HepG2 (cell line): ENCODE data around the gene BICRAL. TPM values are rescaled to one million over a fixed set of nuclear protein-coding genes. Genes with fewer than 3 reads are reported as not detected.

Experiments
- FLYWCH1 ChIP-seq: sonication (generic); formaldehyde crosslinking; IDR thresholded peaks from 2 replicates; pipeline ENCODE4 v1.8.1; 2023; ENCODE audit warnings: mild to moderate bottlenecking, missing genetic modification reagents
- JARID2 ChIP-seq: sonication (generic); formaldehyde crosslinking; IDR thresholded peaks from 2 replicates; pipeline ENCODE4 v1.8.1; 2023; ENCODE audit warnings: missing genetic modification reagents, inconsistent platforms; ENCODE audit not compliant: insufficient replicate concordance
- JUNB ChIP-seq: sonication (generic); formaldehyde crosslinking; IDR thresholded peaks from 2 replicates; pipeline ENCODE4 v1.8.0; 2022; ENCODE audit warnings: missing genetic modification reagents, mild to moderate bottlenecking, borderline replicate concordance
- MAFF ChIP-seq: IDR thresholded peaks from 2 replicates; pipeline ENCODE4 v1.6.1; 2011; ENCODE audit warnings: low read depth, low read length, improper control_type of control experiment
- MATR3 ChIP-seq: sonication (generic); formaldehyde crosslinking; IDR thresholded peaks from 2 replicates; pipeline ENCODE4 v1.4.0; 2020; ENCODE audit warnings: missing genetic modification reagents
- MED1 ChIP-seq: sonication (generic); formaldehyde crosslinking; IDR thresholded peaks from 2 replicates; pipeline ENCODE4 v1.4.0; 2020; ENCODE audit warnings: missing genetic modification reagents
- MEIS2 ChIP-seq: sonication (generic); formaldehyde crosslinking; IDR thresholded peaks from 2 replicates; pipeline ENCODE4 v1.9.0; 2021; ENCODE audit warnings: mild to moderate bottlenecking, missing genetic modification reagents
- NPAS2 ChIP-seq: sonication (generic); formaldehyde crosslinking; IDR thresholded peaks from 2 replicates; pipeline ENCODE4 v1.8.0; 2022; ENCODE audit warnings: mild to moderate bottlenecking, missing genetic modification reagents, borderline replicate concordance
- NRL ChIP-seq: sonication (generic); formaldehyde crosslinking; IDR thresholded peaks from 2 replicates; pipeline ENCODE4 v1.5.0; 2020; ENCODE audit warnings: missing genetic modification reagents, mild to moderate bottlenecking, moderate library complexity, borderline replicate concordance
- POLR2AphosphoS5 ChIP-seq: IDR thresholded peaks from 2 replicates; pipeline ENCODE4 v1.6.1; 2012; ENCODE audit warnings: low read depth, low read length
- PRDM15 ChIP-seq: sonication (generic); formaldehyde crosslinking; IDR thresholded peaks from 2 replicates; pipeline ENCODE4 v1.4.0; 2020; ENCODE audit warnings: missing genetic modification reagents
- SAP130 ChIP-seq: IDR thresholded peaks from 2 replicates; pipeline ENCODE4 v1.6.1; 2016; ENCODE audit warnings: low read depth
- ZIK1 ChIP-seq: sonication (generic); formaldehyde crosslinking; IDR thresholded peaks from 2 replicates; pipeline ENCODE4 v1.5.0; 2020; ENCODE audit warnings: mild to moderate bottlenecking, low read depth, missing genetic modification reagents, borderline replicate concordance
- ZNF12 ChIP-seq: sonication (generic); formaldehyde crosslinking; IDR thresholded peaks from 2 replicates; pipeline ENCODE4 v1.5.0; 2020; ENCODE audit warnings: missing genetic modification reagents
- ZNF296 ChIP-seq: sonication (generic); formaldehyde crosslinking; conservative IDR thresholded peaks from 2 replicates; pipeline ENCODE4 v1.5.0; 2020; ENCODE audit warnings: mild to moderate bottlenecking, missing genetic modification reagents
- ZNF33B ChIP-seq: sonication (generic); formaldehyde crosslinking; IDR thresholded peaks from 2 replicates; pipeline ENCODE4 v1.5.1; 2020; ENCODE audit warnings: mild to moderate bottlenecking, missing genetic modification reagents
- ZNF577 ChIP-seq: sonication (generic); formaldehyde crosslinking; IDR thresholded peaks from 2 replicates; pipeline ENCODE4 v1.4.0; 2020; ENCODE audit warnings: mild to moderate bottlenecking, low read depth, missing genetic modification reagents, borderline replicate concordance
- ZNF883 ChIP-seq: sonication (generic); formaldehyde crosslinking; IDR thresholded peaks from 2 replicates; pipeline ENCODE4 v1.5.1; 2020; ENCODE audit warnings: mild to moderate bottlenecking, missing genetic modification reagents; ENCODE audit errors: not compliant biosample characterization
- polyA plus RNA-seq, 8 experiments: library from polyadenylated mRNA; depleted of rRNA in 3 of 8; stranded (reverse) in 7 of 8; unstranded in 1 of 8; fragments of >200 nt; fragmentation: Illumina TruSeq in 4 of 8; extraction: Trizol in 4 of 8; gene quantifications; 2 replicates each; pipeline versions ENCODE4 v1.2.1 to v1.2.3, GENCODE V29; 2011 to 2016; ENCODE audit warnings: low read depth in 4 of 8, missing spikeins in 1 of 8, mixed read lengths in 1 of 8; ENCODE audit not compliant: insufficient read depth in 1 of 8
- total RNA-seq, 5 experiments: library from RNA; depleted of rRNA; stranded (reverse); fragments of >200 nt; fragmentation: Illumina TruSeq; extraction: Trizol; gene quantifications; 2 replicates each; pipeline ENCODE4 v1.2.3, GENCODE V29; 2016; ENCODE audit warnings: low read depth in 1 of 5
- TF ChIP-seq, protein P1 (sequence below): sonication (generic); formaldehyde crosslinking; IDR thresholded peaks from 2 replicates; pipeline ENCODE4 v1.8.0; 2022; ENCODE audit warnings: low read depth, missing genetic modification reagents
- TF ChIP-seq, protein P2 (sequence below): sonication (generic); formaldehyde crosslinking; IDR thresholded peaks from 2 replicates; pipeline ENCODE4 v1.4.0; 2020; ENCODE audit warnings: missing genetic modification reagents
- TF ChIP-seq, protein P3 (sequence below): sonication (generic); formaldehyde crosslinking; IDR thresholded peaks from 2 replicates; pipeline ENCODE4 v1.8.1; 2023; ENCODE audit warnings: mild to moderate bottlenecking, missing genetic modification reagents
- TF ChIP-seq, protein P4 (sequence below): sonication (generic); formaldehyde crosslinking; conservative IDR thresholded peaks from 2 replicates; pipeline ENCODE4 v1.8.1; 2023; ENCODE audit warnings: missing genetic modification reagents

BICRAL gene
- total and polyA plus RNA-seq, 2 of the 13 experiments (the other 11 are each of a cell fraction or from before 2014, with no cell fraction given), result 5.0 to 13.5 TPM

DNA sequence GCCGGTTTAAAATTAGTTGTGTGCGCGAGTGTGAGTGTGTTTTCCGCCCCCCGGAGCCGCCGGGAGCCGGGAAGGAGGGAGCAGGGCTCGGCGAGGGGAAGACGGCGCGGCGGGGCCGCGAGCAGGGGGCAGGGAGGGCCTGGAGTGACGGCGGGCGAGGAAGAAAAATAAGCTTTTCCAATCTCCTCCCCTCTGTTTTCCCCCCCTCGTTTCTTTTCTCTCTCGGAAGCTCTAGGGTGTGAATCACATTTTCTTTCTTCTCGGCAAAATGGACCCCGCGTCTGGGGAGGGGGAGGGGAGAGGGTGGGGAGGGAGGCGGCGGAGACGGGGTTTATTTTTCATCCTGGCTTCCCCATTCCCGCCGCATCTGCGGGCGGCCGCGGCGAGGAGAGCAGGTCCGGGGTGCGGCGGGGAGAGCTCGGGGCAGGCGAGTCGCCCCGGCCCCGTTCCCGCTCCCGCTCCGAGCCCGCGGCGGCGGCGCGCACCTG, 881 bp downstream of the BICRAL start (continued):
- TF ChIP-seq, protein P1, sequence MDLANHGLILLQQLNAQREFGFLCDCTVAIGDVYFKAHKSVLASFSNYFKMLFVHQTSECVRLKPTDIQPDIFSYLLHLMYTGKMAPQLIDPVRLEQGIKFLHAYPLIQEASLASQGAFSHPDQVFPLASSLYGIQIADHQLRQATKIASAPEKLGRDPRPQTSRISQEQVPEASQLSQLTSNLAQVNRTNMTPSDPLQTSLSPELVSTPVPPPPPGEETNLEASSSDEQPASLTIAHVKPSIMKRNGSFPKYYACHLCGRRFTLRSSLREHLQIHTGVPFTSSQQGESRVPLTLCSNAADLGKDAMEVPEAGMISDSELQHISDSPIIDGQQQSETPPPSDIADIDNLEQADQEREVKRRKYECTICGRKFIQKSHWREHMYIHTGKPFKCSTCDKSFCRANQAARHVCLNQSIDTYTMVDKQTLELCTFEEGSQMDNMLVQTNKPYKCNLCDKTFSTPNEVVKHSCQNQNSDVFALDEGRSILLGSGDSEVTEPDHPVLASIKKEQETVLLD (CRISPR knock-in tag), result no peak
- TF ChIP-seq, protein P2, sequence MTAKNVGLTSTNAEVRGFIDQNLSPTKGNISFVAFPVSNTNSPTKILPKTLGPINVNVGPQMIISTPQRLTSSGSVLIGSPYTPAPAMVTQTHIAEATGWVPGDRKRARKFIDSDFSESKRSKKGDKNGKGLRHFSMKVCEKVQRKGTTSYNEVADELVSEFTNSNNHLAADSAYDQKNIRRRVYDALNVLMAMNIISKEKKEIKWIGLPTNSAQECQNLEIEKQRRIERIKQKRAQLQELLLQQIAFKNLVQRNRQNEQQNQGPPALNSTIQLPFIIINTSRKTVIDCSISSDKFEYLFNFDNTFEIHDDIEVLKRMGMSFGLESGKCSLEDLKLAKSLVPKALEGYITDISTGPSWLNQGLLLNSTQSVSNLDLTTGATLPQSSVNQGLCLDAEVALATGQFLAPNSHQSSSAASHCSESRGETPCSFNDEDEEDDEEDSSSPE, result 0 out of 2 replicates have a peak, but pooled peaks have one; percentile 5
- TF ChIP-seq POLR2AphosphoS5 (peak; percentile 74), NPAS2 (CRISPR knock-in tag) (no peak), FLYWCH1 (CRISPR knock-in tag) (no peak), SAP130 (CRISPR knock-in tag) (peak; percentile 38; the same call in 1 of the 2 replicates), NRL (CRISPR knock-in tag) (no peak), ZNF577 (CRISPR knock-in tag) (no peak), MEIS2 (CRISPR knock-in tag) (no peak), ZNF12 (CRISPR knock-in tag) (no peak), ZNF33B (CRISPR knock-in tag) (no peak), JUNB (CRISPR knock-in tag) (no peak), ZIK1 (CRISPR knock-in tag) (no peak), ZNF883 (no peak), PRDM15 (CRISPR knock-in tag) (no peak), MAFF (no peak), MED1 (CRISPR knock-in tag) (no peak), JARID2 (CRISPR knock-in tag) (no peak), MATR3 (CRISPR knock-in tag) (no peak), ZNF296 (peak; percentile 47; the same call in 1 of the 2 replicates)
- TF ChIP-seq, protein P3, sequence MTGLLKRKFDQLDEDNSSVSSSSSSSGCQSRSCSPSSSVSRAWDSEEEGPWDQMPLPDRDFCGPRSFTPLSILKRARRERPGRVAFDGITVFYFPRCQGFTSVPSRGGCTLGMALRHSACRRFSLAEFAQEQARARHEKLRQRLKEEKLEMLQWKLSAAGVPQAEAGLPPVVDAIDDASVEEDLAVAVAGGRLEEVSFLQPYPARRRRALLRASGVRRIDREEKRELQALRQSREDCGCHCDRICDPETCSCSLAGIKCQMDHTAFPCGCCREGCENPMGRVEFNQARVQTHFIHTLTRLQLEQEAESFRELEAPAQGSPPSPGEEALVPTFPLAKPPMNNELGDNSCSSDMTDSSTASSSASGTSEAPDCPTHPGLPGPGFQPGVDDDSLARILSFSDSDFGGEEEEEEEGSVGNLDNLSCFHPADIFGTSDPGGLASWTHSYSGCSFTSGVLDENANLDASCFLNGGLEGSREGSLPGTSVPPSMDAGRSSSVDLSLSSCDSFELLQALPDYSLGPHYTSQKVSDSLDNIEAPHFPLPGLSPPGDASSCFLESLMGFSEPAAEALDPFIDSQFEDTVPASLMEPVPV, result no peak
- TF ChIP-seq, protein P4, sequence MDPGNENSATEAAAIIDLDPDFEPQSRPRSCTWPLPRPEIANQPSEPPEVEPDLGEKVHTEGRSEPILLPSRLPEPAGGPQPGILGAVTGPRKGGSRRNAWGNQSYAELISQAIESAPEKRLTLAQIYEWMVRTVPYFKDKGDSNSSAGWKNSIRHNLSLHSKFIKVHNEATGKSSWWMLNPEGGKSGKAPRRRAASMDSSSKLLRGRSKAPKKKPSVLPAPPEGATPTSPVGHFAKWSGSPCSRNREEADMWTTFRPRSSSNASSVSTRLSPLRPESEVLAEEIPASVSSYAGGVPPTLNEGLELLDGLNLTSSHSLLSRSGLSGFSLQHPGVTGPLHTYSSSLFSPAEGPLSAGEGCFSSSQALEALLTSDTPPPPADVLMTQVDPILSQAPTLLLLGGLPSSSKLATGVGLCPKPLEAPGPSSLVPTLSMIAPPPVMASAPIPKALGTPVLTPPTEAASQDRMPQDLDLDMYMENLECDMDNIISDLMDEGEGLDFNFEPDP (CRISPR knock-in tag), result no peak
